EL (cell line): ENCODE measurements around the gene MMRN1.

Experiments used
- DNase-seq: peaks from one replicate; pipeline ENCODE4 v3.0.0-alpha.2; 2016

The MMRN1 gene

DNA sequence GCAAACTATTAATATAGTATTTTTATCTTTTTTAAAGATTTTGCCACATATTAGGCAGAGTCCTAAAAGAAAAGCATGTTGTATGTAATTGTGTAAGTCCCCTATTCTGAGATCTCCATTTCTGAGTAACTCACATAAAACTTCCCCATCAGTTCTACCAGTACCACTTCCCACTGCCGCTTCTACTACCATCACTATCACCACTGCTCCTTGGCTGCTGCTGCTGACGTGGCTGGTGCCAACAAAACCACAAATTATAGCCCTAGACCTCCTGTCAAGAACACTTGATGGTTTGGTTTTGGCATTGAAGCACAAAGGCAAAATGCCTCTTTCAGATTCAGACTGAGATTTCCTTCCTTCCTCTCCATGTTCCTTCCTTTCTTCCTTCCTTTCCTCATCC is 106.4 kb downstream of the MMRN1 start:
- DNase-seq = no peak

DNA sequence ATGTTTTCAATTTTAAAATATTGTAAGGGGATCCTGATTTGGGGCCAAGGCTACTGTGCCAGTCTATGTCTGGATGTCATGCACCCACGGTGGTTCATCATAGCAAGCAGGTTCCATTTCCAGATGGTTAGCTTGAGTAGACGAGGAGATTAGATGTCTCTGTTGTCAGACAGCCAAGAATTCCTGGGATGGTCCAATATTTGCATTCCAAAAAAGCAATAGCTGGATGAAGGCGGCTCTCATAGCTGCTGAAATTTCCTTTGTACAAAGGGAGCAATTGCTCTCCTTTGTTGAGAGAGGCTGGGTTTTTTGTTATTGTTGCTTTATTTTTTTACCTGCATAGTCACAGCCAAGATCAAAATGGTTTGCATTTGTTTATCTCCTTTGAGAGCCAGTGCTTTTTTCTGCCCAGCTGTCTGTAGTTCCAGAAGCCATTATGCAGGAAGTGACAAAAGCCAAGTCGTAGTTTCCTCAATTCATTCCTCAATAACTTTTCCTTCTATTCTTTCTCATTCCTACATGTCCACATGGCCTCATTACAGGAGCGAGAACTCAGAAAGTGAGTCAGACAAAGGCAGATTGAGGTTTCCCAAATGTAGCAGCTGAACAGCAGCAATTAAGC is 107.9 kb downstream of the MMRN1 start:
- no peak for DNase-seq
